GM19397 (cell line): Measurements from ENCODE around the gene RABGAP1.

Source experiments
- ATAC-seq: cut with Tn5 transposase; IDR thresholded peaks from one replicate; pipeline ENCODE4 v1.9.1; 2021; ENCODE audit warnings: mild to moderate bottlenecking, moderate library complexity; ENCODE audit not compliant: unreplicated experiment

The RABGAP1 gene

GRCh38 chr9:123149067-123149466 lies 208.2 kb downstream of the RABGAP1 start:
- no peak for ATAC-seq

GRCh38 chr9:123150708-123151503 lies 210.1 kb downstream of the RABGAP1 start:
- no peak for ATAC-seq
